ENCODE results near the gene CCDC196.
"Not testable (repeated sequence)": the region's sequence is repeated elsewhere in the genome, so short reads cannot be mapped to it uniquely, and the experiment has no call there.

CCDC196 gene

DNA sequence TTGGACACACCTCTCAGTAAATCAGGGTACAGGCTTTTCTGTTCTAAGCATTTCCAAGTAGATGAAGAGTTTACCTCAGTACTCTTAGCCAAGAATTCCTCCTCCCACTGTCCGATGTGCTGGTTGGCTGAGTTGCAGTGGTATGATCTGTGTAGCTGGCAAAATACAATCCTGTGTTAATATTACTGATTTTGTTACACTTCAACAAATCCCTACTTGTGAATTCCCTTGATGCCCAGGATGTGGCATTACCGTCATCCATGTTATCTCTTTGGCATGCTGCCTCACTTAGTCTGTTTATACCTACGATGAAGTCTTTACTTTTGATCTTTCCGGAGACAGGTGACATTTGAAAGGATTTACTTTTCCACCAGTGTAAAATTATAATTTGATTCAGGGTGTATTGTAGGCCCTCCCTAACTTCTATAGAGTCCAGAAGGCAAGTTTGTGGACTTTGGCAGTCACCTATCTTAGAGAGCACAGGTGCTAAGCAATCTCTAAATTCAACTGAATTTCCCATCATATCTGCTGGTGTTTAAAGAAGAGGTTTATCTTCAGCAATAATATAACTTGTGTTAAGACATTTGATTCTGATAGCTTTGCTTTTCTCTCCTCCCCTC is 10.1 kb downstream of the CCDC196 start:
- DNase-seq: no peak

DNA sequence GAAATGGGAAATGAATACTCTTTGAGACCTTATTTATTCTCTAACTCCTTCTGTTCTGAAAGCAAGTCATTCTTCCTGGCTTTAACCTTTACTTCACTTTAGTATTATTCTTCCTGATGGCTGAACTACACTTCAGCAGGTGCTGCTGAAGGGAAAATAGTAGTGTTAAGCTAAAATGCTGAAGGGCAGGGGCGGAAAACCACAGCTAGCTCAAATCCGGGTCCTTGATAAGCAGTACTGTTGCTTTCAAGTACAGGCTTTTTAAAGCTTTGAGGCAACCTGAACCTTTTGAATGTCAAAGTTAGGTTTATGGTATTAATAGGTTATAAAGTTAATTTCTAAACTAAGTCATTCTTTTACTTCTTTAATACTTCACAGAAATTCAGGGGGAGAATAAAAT is 10.7 kb downstream of the CCDC196 start:
- no peak for DNase-seq

DNA sequence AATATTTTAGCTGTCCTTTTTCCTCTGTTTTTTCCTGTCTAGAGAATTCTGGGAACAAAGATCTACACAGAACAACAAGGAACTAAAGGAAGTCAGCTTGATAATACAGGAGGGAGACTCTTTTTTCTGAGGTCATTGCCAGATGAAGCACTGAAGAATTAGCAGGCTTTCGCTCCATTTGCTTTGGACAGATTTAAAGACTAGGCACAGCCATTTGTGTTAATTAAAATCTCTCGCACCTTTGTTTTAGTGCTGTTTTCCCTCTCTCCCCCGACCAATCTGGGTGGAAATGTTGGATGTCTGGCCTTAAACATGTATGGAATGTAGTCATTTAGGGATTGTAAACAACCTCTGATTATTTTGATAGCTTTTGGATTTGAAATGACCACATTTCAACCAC is 12.1 kb downstream of the CCDC196 start:
- DNase-seq: no peak

DNA sequence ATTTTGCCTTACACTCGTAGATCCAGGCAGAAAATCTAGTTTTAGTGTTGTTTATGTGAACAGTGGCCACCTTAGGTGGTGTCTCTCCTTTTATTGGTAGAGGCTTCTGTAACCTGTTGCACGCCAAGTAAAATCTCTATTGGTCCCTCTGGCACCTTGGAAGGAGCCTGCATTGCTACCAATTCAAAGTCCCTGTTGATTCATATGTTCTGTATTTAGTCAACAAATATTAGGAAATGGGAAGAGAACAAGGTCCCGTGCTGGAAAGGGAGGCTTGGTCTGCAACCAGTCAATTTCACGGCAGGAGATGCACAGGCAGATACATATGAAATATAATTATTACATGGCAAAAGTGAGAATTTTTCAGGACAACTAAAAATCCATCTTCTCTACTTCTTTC is 15.4 kb downstream of the CCDC196 start:
- DNase-seq: no peak

DNA sequence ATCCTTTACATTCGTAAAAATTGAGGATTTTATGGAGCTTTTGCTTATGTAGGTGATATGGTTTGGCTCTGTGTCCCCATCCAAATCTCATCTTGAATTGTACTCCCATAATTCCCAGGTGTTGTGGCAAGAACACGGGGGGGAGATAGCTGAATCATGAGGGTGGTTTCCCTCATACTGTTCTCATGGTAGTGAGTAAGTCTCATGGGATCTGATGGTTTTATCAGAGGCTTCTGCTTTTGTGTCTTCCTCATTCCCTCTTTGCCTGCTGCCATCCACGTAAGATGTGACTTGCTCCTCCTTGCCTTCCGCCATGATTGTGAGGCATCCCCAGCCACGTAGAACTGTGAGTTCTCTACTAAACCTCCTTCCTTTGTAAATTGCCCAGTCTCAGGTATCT is 16.7 kb downstream of the CCDC196 start:
- not testable (repeated sequence) for DNase-seq

DNA sequence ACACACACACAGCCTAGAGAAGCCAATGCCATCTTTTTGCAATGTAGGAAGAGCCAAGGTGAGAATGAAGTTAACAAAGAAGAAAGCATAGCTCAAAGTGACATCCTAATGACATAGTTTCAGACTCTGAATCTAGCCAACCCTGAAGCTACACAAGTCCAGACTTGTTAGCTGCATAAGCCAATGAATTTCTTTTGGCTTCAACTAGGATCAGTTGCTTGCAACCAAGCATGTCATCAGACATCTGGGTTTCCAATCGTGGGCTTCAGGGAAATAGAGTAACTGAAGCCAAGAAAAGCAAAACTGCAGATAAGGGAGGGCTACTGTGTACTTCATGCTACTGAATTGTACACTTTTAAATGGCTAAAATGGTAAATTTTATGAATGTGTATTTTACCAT is 17.4 kb downstream of the CCDC196 start:
- DNase-seq: no peak

DNA sequence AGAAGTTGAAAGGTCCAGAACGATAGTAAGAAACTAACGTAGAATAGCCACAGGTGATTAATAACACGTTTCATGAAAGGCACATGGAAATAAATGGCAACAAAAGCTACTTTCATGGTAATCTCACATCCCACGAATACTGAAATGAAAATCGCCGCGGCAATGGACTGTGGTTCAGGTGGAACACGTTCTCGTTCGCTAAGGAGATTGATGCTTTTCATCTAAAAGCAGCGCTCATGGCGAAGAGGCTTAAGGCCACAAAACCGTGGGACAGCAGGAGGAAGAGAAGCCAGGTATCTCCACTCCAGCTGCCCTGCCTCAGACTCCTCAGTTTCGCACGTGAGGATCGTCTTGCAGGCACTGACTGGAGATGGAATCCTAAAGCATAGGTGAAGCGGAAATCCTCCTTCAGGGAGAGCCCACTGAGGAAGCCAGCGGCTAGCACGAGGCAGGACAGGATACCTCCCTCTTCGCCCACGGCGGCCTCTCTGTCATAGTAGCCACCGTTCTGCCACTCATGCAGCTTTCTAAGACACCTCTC is 21.1 kb downstream of the CCDC196 start:
- no peak for DNase-seq

DNA sequence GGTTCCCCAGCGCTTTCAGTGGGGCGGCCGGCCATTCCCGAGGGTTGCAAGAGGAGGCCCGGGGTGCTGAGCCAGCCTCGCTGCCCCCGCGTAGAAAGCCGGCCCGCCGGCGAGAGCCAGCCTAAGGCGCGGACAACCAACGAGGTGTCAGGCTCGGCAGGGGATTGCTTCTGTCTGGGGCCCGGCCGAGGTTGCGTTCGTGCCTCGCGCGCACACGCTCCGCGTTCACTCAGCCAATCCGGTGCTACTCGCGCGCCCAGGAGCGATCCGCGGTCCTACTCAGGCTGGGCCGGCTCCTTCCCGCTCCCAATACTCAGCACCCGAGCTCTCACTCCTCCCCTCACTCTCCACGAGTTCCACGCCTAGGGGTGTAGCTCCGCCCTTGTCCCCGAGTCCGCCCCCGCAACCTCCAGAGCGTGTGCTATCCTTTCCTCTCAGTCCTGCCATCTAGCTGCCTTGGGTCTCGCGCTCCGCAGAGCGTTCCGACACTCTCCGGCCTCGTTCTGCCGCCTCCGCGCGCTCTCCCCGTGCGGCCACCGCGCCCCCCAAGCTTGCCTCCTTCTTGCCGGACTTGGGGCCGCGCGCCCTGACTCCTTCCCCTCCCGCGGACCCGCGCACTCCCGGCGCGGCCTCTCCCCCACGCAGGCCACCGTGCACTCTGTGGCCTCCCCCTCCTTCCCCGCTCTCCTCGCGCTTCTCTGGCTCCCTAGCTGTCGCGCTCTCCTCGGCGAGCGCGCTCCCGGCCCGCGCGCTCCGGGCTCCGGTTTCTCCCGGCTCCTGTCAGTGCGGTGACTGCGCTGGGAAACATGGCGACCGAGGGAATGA is 21.8 kb downstream of the CCDC196 start, which contains the start of gene GPHN:
TSS of gene GPHN (plus strand) at position 426 of the 825 bp plus-strand sequence.
- peak; percentile 72 for DNase-seq

DNA sequence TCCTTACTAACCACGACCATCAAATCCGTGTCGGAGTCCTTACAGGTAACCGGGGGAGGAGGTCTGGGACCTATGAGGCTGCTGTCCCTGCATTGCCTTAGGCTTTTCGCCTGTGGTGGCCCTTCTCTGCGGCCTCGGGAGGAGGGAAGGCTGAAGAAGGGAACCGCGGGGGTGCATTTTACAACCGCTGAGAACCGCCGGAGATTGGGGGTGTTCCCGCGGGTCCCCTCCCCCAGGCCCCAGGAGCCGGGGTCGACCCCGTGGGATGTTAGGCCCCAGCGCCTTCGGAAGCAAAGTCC is 22.3 kb downstream of the CCDC196 start:
- DNase-seq: no peak

DNA sequence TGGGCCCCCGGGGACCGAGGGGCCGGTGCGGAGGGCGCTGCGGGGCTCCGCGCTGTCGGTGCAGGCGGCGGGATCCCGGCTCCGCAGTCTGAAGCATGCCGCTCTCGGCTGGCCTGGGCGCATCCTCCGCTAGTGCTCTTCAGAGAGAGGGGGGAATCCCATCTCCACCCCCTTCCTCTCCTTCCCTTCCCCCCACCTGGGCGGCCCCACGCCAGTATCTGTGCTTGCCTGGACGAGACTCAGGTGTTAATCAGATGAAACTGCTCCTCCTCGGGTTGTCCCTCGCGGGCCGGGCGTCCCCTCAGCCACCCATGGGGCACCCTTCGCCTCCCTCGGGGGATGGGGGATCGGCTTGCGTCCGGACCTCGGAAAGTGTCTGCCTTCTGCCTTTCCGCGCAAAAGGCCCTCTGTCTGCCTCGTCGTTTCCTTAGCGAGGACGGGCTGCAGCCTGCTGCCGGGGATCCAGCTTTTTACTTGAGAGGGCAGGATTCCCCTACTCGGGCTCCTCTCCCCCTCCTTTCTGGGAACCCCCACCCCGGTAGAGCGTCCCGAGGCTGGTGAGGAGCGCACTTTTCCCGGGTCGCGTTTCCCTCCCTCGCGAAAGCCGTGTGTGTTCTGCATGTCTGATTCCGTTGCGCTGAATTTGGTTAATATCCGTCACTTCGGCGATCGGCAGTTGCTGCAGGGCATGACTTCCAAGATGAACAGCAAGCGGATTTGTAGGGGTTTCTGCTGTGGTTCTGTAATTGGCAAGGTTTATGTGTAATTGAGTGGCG is 22.9 kb downstream of the CCDC196 start:
- peak; percentile 2 for DNase-seq

DNA sequence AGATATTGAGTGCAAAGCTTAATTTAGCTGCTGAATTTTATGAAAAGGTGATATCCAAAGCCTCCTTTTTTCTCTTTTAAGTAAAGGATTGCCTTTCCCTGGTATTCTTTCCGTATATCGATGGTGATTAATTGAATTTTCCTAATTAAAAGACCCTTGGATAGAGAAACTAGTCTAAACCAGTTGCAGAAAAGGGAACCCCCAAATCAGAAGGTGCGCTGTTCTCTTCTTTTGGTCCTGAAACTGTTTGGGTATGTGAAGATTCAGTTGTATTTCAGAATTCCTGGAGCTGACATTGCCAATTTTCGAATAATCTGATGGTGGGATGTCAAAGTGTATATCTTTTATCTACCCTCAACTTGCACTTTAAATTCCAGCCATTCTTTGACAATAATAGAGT is 23.7 kb downstream of the CCDC196 start:
- no peak for DNase-seq

DNA sequence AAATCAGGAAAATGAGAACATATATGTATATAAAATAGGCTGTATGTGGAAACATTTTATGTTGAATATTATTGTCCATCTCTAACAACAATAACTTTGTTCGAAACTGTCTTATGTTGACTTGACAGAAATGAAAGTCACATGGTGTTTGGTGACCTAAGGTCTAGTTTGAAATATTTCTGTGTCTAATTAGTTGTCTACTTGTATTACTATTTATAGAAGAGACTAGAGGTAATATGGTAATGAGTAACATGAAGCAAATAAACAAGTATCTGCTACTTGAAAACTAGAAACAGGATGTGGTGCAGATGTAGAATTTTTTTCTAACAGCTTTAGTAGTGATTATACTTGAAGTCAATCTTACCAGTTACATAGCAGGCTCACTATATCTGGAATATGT is 25.7 kb downstream of the CCDC196 start:
- DNase-seq: no peak

DNA sequence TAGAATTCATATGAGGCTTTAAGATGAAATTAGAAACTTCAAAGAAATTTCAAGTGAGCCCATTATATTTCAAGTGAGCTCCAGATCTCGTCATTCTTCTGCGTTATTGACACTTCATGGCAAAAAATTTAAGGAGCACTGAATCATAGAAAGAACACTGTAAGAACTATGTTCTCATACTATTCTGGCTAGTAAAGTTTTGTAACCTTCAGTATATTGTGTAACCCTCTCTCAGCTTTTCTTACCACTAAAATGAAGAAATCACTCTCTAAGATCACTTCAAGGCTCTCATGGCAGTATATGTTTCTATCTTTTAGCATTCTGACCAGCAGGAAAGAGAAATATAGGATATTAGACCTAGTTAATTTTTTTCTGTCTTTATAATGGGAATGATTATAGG is 28.0 kb downstream of the CCDC196 start:
- no peak for DNase-seq

DNA sequence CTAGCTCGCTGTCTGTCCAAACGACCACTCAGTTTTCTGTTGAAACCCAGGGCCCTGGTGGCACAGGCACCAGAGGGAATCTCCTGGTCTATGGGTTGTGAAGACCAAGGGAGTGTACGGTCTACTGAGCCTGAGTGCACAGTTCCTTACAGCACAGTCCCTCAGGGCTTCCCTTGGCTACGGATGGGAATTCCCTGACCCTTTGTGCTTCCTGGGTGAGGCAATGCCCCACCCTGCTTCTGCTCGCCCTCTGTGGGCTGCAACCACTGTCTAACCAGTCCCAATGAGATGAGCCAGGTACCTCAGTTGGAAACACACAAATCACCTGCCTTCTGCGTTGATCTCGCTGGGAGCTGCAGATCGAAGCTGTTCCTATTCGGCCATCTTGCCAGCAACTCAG is 44.4 kb downstream of the CCDC196 start:
- no peak for DNase-seq

DNA sequence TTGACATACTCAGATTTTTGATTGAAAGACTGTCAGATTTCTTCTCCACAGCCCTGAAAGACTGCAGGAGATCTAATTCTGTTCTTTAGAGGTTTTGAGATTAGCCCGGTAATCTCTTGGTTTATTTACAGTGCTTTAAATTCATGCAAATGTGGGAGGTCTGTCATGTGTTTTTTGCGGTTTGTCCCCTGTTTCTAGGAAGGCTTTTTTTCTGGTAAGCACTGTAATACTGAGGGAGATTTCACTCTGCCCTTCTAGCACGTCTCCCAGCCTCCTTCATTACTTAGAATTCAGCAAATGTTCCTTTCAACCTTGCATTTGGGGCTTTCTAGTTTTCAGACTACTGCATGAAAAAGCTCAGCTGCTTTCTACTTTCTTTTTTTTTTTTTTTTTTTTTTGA is 52.9 kb downstream of the CCDC196 start:
- DNase-seq: no peak

DNA sequence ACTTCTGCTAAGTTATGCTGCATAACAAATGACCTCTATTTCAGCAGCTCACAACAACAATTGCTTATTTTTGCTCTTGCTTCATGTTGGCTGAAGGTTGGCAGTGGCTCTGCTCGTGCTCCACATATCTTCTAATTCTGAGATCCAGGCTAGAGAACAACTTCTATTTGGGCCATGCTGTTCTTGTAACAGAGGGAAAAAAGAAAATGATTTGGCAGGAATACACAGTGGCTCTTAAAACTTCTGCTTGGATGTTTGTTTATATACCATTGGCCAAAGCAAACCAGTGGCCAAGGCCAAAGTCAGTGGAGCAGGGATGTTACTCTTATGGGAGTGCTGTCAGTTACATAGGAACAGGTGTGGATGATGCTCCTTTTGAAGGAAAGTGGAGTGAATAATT is 53.9 kb downstream of the CCDC196 start:
- DNase-seq: no peak

DNA sequence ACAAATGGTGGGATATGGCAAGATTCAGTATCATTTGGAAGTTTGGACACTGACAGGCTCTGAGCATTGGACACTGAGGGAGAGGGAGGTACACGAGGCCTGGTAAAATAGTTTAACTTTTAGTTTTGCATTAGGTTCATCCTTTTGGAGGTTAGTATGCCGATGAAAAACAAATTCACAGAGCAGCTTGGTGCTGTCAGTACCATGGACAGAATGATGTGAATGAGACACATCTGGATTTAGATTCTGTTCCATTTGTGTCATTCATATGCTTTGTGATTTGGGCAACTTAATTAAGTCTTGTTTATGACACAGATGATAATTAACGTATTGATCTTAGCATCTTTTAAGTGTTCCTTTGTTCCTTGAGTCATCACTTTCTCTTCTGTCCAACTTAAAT is 55.5 kb downstream of the CCDC196 start:
- DNase-seq: no peak

DNA sequence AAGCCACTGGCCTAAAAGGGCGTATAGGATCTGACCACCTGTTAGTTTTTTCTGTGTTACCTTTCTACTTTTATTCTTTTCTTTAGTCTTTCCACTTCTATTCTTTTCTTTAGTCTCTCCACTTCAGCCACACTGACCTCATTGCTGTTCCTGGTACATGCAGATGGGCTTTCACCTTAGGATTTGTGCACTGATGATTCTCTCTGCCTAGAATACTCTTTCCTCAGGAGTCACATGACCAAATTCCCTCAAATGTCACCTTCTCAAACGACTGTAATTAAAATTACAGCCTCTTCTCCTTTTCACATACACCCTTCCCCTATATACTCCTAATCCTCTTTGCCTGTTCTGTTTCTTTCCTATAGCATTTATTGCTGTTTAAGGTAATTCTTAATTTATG is 57.8 kb downstream of the CCDC196 start:
- no peak for DNase-seq

DNA sequence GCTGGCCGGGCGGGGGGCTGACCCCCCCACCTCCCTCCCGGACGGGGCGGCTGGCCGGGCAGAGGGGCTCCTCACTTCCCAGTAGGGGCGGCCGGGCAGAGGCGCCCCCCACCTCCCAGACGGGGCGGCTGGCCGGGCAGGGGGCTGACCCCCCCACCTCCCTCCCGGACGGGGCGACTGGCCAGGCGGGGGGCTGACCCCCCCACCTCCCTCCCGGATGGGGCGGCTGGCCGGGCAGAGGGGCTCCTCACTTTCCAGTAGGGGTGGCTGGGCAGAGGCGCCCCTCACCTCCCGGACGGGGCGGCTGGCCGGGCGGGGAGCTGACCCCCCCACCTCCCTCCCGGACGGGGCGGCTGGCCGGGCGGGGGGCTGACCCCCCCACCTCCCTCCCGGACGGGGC is 59.0 kb downstream of the CCDC196 start:
- not testable (repeated sequence) for DNase-seq

DNA sequence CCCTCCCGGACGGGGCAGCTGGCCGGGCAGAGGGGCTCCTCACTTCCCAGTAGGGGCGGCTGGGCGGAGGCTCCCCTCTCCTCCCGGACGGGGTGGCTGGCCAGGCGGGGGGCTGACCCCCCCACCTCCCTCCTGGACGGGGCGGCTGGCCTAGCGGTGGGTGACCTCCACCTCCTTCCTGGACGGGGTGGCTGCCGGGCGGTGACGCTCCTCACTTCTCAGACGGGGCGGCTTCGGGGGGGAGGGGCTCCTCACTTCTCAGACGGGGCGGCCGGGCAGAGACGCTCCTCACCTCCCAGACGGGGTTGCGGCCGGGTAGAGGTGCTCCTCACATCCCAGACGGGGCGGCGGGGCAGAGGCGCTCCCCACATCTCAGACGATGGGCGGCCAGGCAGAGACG is 59.6 kb downstream of the CCDC196 start:
- not testable (repeated sequence) for DNase-seq
